Uterus (tissue), 2 donors: ENCODE measurements around the gene TMTC3.

Experiments used
- POLR2A ChIP-seq, 2 donors: fragments of 450-650 bp; IDR thresholded peaks; one replicate each; pipeline ENCODE4 v1.6.1; 2016; ENCODE audit warnings: antibody characterized with exemption in 2 of 2, mild to moderate bottlenecking in 1 of 2, moderate library complexity in 1 of 2
- TF ChIP-seq, protein P1 (sequence below), 4 experiments: fragments of 200-600 bp in 2 of 4; fragments of 450-650 bp in 2 of 4; sonication (generic) in 2 of 4; IDR thresholded peaks; one replicate each; pipeline ENCODE4 v1.5.1; 2016 to 2019; ENCODE audit warnings: antibody characterized with exemption in 4 of 4, mild to moderate bottlenecking in 2 of 4, moderate library complexity in 1 of 4

DNA sequence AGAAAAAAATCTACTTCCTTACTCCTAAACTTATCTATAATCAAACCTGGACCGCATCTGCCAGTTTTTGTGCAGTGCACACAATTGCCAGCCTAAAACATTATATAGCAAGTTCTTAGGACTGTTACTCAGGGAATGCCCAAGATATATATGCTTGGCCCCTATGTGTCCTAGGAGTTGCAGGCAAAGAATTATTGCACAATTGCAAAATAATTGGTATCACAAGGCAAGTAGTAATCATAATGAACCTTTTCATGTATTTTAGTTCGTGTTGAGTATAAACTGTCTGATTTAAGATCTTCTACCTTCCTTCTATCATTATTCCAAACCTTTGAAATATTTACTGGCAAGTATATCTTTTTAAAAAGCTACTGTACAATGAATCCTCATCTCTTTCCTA, 45.5 kb downstream of the TMTC3 start:
- TF ChIP-seq, protein P1, sequence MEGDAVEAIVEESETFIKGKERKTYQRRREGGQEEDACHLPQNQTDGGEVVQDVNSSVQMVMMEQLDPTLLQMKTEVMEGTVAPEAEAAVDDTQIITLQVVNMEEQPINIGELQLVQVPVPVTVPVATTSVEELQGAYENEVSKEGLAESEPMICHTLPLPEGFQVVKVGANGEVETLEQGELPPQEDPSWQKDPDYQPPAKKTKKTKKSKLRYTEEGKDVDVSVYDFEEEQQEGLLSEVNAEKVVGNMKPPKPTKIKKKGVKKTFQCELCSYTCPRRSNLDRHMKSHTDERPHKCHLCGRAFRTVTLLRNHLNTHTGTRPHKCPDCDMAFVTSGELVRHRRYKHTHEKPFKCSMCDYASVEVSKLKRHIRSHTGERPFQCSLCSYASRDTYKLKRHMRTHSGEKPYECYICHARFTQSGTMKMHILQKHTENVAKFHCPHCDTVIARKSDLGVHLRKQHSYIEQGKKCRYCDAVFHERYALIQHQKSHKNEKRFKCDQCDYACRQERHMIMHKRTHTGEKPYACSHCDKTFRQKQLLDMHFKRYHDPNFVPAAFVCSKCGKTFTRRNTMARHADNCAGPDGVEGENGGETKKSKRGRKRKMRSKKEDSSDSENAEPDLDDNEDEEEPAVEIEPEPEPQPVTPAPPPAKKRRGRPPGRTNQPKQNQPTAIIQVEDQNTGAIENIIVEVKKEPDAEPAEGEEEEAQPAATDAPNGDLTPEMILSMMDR (IDR thresholded peaks at IDR 0.05) = no peak
- TF ChIP-seq POLR2A (IDR thresholded peaks at IDR 0.05) = no peak
